Putamen (tissue), 1 donor: ENCODE data around the gene TOX2.

ENCODE experiments used
- DNase-seq: peaks from one replicate; pipeline ENCODE4 v3.0.0-alpha.2; 2016; ENCODE audit warnings: low spot score

TOX2 gene

GRCh38 chr20:44001667-44002596 is 87.3 kb downstream of the TOX2 start:
- no peak for DNase-seq

DNA sequence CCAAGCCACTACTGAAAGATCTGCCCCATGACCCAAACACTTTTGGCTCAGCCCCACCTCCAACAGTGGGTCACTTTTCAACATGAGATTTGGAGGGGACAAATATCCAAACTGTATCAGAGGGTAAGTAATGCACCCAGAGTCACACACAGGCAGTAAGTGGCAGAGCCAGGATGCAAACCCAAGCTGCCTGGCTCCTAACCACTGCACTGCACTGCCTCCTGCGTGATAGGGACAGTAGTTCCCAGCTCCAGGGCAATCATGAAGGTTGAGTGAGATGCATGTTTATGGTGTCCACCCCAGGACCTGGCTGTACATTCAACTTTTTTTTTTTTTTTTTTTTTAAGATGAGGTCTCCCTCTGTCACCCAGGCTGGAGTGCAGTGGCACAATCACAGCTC is 88.2 kb downstream of the TOX2 start:
- no peak for DNase-seq

- no peak for DNase-seq
Measured at GRCh38 chr20:44003609-44004008, 89.0 kb downstream of the TOX2 start.

GRCh38 chr20:44004306-44004915 is 89.8 kb downstream of the TOX2 start:
- DNase-seq, result no peak

- DNase-seq, result no peak
Measured at GRCh38 chr20:44005661-44006060, 91.0 kb downstream of the TOX2 start.

GRCh38 chr20:44006126-44006525 is 91.5 kb downstream of the TOX2 start:
- DNase-seq, result no peak

- DNase-seq, result no peak
Measured at GRCh38 chr20:44006578-44006977, 91.9 kb downstream of the TOX2 start.

DNA sequence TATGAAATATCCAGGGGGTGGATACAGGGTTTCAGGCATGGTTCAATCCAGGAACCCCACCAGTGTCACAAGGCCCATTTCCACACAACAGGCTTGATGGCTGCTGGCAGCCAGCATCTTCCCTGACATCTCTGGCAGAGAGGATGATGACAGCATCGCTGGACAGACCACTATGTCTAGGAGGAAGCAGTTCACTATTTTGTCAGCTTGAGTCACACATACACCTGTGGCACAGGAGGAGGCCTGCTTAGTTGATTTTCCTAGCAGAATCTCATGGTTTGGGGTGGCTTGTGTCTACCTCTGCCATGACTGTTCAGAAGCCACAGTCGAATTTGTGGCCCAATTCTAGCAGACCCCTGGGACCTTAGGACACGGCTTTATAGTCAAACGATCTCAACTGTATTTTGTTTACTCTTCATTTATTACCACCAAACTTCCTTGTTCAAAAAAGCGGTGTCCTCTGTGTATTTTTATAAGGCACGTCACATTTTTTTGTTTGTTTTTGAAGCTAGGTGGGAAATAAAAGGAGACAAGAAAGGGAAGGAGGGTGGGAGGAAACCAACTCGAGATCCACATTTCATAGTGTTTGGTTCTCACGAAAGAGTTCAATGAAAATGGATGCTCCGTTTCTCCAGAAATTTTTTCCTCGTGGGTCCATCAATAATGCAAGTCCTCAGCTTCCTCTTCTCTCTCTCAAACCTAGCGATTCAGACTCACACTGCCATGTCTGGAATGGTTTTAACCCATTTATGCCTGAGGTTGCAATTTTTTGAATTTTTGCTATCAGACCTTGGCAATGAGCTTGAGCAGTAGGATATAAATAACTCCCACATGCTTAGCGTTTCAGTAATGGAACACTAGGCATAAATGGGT is 94.4 kb downstream of the TOX2 start:
- no peak for DNase-seq

- no peak for DNase-seq
Measured at GRCh38 chr20:44009679-44009992, 95.0 kb downstream of the TOX2 start.

DNA sequence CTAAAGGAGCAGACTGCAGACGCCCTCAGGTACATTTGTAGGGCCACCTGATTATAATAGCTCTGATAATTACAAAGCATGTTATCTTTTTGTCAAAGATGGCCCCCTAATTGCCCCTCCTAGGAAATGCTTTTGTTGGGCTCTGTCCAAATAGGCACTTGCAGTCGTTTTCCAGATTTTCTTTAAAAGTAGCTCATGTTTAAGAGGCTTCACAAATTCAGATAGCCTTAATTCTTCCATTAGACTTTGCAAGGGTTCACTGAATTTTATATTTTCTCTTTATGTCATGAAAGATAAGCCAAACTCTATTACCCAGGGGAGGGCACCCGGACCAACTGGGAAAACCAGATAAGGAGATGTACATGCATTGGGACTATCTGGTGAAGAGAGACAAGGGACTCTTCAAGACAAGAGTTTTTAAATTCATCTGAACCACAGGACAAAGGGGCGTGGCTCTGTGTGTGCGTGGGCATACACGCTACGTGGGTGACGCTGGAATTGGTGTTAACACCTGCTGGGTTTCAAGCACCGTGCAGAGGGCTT is 95.6 kb downstream of the TOX2 start:
- no peak for DNase-seq

DNA sequence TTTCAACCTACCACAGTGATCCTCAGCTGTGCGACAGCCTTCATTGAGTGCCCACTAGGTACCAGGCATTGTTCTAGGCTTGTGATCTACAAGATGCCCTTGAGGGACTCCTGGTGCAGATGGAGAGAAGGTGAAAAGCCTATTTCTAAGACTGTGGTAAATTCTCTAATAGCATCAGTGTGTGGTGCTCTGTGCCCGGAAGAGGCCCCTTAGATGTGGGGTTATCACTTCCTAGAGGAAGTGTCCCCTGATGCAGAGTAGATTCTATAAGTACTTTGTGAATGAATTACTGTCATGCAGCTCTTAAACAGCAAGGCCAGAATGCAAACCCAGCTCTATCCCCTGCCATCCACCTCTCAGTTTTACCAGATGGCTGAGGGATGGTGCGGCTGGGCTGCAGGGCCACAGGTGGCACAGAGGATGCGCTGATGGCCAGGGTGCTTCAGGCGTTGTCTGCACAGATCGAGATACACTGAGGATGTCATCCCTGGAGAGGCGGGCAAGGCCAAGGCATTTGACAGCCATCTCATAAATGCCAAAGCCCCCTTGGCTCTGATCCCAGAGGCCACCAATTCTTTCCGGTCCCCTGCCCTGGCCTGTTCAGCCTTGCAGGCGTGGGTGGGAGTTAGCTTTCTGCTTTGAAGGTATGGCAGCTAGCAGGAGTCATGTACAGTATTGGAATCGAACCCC is 96.7 kb downstream of the TOX2 start:
- no peak for DNase-seq

DNA sequence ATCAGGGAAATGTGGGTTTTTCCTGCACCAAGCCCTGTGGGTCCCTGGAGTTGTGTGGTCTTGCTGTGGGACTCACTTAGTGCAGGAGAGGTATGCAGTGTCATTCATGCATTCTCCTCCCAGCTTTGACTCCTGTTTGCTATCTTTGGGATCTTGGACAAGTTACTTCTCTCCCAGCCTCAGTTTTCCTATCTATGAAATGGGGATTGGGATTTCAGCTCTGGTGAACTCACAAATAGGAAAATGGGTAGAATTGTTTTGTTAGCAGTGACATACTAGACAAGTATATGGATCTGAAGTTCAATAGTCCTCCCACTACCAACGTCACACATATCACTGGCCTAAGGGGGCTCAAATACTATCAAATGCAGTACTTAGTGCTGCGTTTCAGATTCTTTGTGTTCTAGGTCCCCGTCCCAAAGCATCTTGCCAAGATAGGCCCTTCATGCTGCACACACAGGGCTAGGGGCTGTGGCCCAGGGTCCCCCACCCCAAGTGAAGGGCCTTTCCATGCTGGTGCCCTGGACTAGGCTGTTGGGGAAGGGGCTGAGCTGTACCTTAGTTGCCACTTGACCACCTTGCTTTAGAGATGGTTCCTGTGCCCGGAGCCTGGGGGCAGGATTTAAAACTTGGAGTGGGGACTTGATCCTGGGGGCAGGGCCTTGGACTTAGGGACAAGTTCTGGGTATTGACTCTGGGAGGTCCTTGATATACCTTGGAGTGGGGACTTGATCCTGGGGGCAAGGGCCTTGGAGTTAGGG is 98.0 kb downstream of the TOX2 start:
- DNase-seq, result no peak

DNA sequence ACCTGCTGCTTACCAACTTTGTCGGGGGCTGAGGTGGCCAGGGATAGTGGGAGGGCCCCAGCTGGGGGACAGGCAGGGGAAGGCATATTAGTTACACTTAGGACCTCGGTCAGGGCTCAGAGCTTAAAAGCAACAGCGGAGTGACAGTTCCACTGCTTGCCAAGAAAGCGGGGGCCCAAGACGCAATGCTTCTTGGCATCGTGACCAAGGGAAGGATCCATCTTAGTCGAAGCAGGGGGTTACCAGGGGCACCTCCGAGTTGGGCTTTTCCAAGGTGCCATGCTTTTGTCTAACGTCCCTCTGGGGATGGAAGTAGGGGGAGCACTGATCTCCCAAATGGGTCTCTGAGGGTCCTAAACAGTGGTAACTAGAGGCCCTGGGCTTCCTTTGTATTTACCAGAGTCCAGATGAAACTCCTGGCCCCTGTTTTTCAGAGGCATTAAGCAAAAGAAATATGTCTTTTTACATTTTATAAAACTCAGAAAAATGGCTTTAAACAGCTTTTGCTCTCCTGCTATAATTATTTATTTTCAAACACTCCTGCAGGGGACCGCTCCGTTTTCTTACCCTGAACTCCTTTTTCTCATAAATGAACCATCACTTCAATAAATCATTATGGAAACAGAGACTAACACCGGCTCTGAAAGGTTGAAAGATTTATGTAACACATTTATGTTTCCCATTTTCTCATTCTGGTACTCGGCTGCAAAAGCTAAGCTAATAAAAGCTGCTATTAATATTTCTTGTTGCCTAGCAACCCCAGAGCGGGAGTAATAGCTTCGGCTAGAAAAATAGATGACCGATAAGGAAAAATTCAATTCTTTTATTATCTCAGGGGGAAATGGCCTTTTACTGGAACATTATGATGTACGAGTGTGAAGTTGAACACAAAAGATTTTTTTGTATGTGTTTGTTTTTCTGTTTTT is 100.4 kb downstream of the TOX2 start:
- DNase-seq, result peak; percentile 46

GRCh38 chr20:44015733-44016103 is 101.1 kb downstream of the TOX2 start:
- no peak for DNase-seq

DNA sequence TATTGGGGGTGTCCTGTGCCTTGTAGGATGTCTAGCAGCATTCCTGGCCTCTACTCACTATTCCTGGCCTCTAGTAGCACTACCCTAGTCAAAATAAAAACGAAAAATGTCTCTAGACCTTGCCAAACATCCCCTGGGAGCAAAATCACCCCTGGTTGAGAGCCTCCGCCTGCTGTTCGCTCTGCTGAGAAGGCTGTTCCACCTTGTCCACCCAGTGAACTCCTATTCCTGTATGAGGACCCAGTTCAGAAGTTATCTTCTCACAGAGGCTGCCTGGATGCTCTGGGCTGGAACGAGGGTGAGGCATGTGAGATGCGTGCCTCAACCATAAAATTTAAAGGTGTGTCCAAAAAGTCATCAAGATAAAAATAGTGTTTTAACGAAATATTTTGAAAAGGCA is 101.9 kb downstream of the TOX2 start:
- no peak for DNase-seq

DNA sequence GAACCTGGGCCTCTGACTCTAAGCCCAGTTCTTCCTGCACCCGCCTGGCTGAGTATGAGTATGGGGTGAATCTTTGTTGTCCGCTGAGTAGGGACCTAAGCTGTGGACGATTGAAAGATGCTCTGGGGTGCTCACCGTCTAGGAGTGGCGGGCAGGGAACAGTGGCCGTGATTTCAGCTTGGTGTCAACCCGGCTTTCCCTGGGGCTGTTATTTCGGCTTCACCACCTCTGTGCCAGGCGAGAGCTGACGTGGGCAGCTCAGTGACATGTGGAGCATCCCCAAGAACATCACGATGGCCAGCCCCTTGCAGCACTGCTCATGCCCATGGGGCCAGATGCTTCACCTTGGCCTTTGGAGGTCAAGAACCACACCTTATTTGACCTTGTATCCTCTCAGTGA is 102.6 kb downstream of the TOX2 start:
- DNase-seq, result no peak

GRCh38 chr20:44017905-44018258 is 103.2 kb downstream of the TOX2 start:
- no peak for DNase-seq

DNA sequence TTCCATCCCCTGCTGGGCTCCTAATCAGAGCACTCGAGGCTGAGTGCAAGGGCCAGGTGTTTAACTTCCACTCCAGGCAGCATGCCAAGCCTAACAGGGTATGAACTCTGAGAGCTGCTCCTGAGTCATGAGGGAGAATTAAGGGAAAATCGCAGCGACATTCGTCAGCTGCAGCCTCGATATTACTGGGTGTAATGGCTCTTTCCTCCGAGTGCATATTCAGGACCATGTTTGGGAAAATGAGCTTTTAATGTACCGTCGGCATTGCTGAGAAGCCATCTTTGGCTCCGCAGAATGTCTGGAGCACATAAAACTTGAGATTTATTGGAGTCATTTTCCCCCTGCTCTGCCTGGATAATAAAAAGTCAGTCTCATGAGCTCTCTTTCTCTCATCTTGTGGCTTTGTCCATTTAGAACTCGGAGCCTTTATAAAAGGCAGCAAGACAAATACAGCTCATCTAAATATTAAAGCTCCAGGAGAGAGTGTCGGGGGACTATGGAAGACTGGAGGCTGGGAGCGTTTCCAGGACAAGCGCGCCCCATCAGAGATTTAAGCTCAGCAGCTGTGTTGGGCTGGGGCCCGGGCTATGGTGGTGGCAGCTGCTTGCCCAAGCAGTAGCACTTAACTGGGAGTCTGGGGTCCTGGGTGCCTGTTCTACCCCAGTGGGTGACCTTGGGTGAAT is 103.7 kb downstream of the TOX2 start:
- DNase-seq, result no peak

DNA sequence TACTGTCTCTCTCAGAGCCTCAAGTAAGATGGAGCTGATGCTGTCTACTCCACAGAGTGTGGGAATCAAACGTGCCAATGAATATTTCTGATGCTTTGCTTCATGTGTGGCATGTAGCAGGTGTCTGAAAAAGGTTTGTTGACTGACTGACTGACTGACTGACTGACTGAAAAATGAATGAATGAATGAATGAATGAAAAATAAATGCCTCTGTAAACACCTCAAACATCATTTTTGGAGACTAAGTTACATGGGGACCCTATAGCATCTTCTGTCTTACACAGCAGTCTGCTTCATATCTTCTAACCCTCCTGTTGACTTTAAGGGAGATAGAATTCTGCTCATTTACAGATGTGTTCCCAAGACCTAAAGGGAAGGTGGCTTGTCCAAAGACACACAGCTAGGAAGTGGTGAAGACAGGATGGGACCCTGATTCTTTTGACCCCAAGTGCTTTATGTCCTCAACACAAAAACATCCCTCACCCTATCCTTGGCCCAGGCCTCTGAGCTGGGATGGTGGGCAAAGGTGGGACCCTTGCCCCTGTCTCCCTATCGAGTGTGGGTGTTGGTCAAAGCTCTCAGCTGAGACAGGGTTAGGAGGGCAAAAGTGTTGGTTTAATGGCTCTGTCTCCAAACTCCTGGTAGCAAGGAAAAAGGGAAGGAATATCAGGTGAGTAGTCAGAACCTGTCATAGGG is 104.4 kb downstream of the TOX2 start:
- no peak for DNase-seq
